C4-2B (cell line): ENCODE measurements around the gene BABAM2.

Source experiments
- H3K27ac ChIP-seq: fragments of 450-650 bp; 2 replicates; pipeline ENCODE4 v1.5.1; 2017
- CTCF ChIP-seq: fragments of 450-650 bp; conservative IDR thresholded peaks from 2 replicates; pipeline ENCODE4 v1.5.1; 2017; ENCODE audit warnings: mild to moderate bottlenecking
- ZFX ChIP-seq: fragments of 450-650 bp; IDR thresholded peaks from 2 replicates; pipeline ENCODE4 v1.6.1; 2017

BABAM2 gene

GRCh38 chr2:28062867-28063266, 172.3 kb downstream of the BABAM2 start:
- H3K27ac ChIP-seq = no peak overlapping the region
- TF ChIP-seq CTCF (no peak), ZFX (no peak)

- no peak overlapping the region for H3K27ac ChIP-seq
- TF ChIP-seq ZFX (no peak), CTCF (no peak)
These were observed 173.0 kb downstream of the BABAM2 start for GRCh38 chr2:28063492-28063962.

- no peak overlapping the region for H3K27ac ChIP-seq
- TF ChIP-seq ZFX = no peak
- no peak for TF ChIP-seq CTCF
These were observed 177.1 kb downstream of the BABAM2 start for GRCh38 chr2:28067602-28068001.

GRCh38 chr2:28068088-28068487, 177.6 kb downstream of the BABAM2 start:
- H3K27ac ChIP-seq = no peak overlapping the region
- TF ChIP-seq CTCF (no peak), ZFX (no peak)

GRCh38 chr2:28068527-28068926, 178.0 kb downstream of the BABAM2 start:
- TF ChIP-seq ZFX (no peak), CTCF (no peak)
- H3K27ac ChIP-seq = no peak overlapping the region

GRCh38 chr2:28071221-28071620, 180.7 kb downstream of the BABAM2 start:
- TF ChIP-seq ZFX (no peak), CTCF (no peak)
- no peak overlapping the region for H3K27ac ChIP-seq

- no peak for TF ChIP-seq ZFX
- no peak for TF ChIP-seq CTCF
- H3K27ac ChIP-seq = no peak overlapping the region
These were observed 183.6 kb downstream of the BABAM2 start for GRCh38 chr2:28074137-28074536.
